Adrenal gland (tissue), 12 donors: Measurements from ENCODE around the gene STXBP1. TPM values are rescaled to one million over a fixed set of nuclear protein-coding genes. Genes with fewer than 3 reads are reported as not detected.

Source experiments
- DNase-seq, 7 donors: peaks; one replicate each; pipeline ENCODE4 v3.0.0-alpha.2; 2019 to 2020
- H3K27ac ChIP-seq, 5 donors: fragments of 200-600 bp; sonication (generic) in 4 of 5; 1 replicate in 3 of 5; 2 replicates in 2 of 5; pipeline versions ENCODE4 v1.5.1 to v1.8.0; 2016 to 2020; ENCODE audit warnings: mild to moderate bottlenecking in 1 of 5
- H3K27me3 ChIP-seq: fragments of 200-600 bp; 2 replicates; pipeline ENCODE4 v1.8.0; 2021
- H3K36me3 ChIP-seq, 2 donors: fragments of 200-600 bp; replicated peaks in 1 of 2; 1 replicate in 1 of 2; 2 replicates in 1 of 2; pipeline versions ENCODE4 v1.5.1 to v1.8.0; 2018 to 2022
- H3K4me1 ChIP-seq, 2 donors: fragments of 200-600 bp; replicated peaks in 1 of 2; 1 replicate in 1 of 2; 2 replicates in 1 of 2; pipeline versions ENCODE4 v1.5.1 to v1.8.0; 2018 to 2021
- H3K4me3 ChIP-seq, 4 donors: fragments of 200-600 bp; sonication (generic) in 3 of 4; one replicate each; pipeline ENCODE4 v1.5.1; 2016 to 2018
- H3K9me3 ChIP-seq, 3 donors: fragments of 200-600 bp; sonication (generic) in 1 of 3; replicated peaks in 1 of 3; 1 replicate in 2 of 3; 2 replicates in 1 of 3; pipeline versions ENCODE4 v1.5.1 to v1.8.0; 2016 to 2021
- POLR2A ChIP-seq, 2 donors: fragments of 450-650 bp; IDR thresholded peaks; one replicate each; pipeline ENCODE4 v1.6.1; 2017; ENCODE audit warnings: antibody characterized with exemption in 2 of 2, mild to moderate bottlenecking in 2 of 2, moderate library complexity in 1 of 2
- whole genome bisulfite sequencing, 4 donors: extraction: QIAGEN DNeasy Blood & Tissue Kit in 2 of 4; methylation state at CpG; one replicate each; pipeline versions ENCODE4 v1.1.5 to v1.1.7; 2013 to 2017; 5-methylcytosine and 5-hydroxymethylcytosine counted together
- intact Hi-C, 2 donors: fragments of 100-400 bp; cut with DNase I; formaldehyde crosslinking; loops; one replicate each; pipeline versions ENCODE4 v1.14.1 to v1.15.0; 2022 to 2023
- polyA plus RNA-seq, 3 donors: library from polyadenylated mRNA; stranded (reverse); fragments of 200-250 nt in 2 of 3; fragments of 350-450 nt in 1 of 3; fragmentation: Illumina TruSeq in 1 of 3; extraction: RNeasy Lipid Tissue Mini Kit (QIAGEN cat#74804) in 1 of 3; gene quantifications; one replicate each; pipeline ENCODE4 v1.2.3, GENCODE V29; 2013 to 2014
- total RNA-seq, 9 donors: library from RNA; depleted of rRNA in 4 of 9; stranded (reverse); fragments of >200 nt in 4 of 9; fragments of 120-200 nt in 1 of 9; fragmentation: NEBNext Ultra II Directional in 1 of 9; extraction: Animal tissue kit (Norgen Biotek cat#: 25700) in 1 of 9; gene quantifications; one replicate each; pipeline versions ENCODE4 v1.1.0 to v1.2.4, GENCODE V29; 2013 to 2023
- TF ChIP-seq, protein P1 (sequence below), 6 experiments: fragments of 450-650 bp in 4 of 6; fragments of 200-600 bp in 2 of 6; sonication (generic) in 1 of 6; IDR thresholded peaks; 1 replicate in 5 of 6; 2 replicates in 1 of 6; pipeline versions ENCODE4 v1.5.1 to v1.8.0; 2016 to 2021; ENCODE audit warnings: antibody characterized with exemption in 6 of 6, mild to moderate bottlenecking in 2 of 6, moderate library complexity in 1 of 6
- donor health status: healthy with polysubstance abuse.
- donor health status: Bipolar disorder and iron deficiency.
- donor health status: DM: yes; HTN: yes; CAD: no.
- donor health status: DM: no; HTN: no; CAD: no.
- donor health status: DM: no; HTN: no; CAD: no.
- donor health status: DM: yes; HTN: yes; CAD: no.

The STXBP1 gene
- total and polyA plus RNA-seq, 12 donors = 15.4 to 169 (median 59.6) TPM

DNA sequence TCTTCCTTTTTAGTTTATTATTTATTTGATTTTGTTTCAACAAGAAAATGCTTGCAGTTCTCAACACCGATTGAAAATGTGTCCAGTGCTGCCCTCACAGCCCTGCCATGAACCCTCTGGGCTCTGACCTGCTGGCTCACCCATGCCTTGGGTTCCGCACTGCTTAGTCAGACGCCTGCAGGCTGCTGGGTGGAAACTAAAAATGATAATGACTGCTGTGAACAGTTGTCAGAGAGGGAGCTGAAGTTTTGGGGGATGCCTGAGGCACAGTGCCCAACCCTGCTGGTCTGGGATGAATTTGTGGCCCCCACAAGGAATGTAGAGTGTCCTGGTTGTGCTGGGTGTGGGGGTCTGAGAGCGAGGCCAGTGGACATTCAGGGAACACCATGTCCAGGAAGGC, 72.5 kb downstream of the STXBP1 start:
- TF ChIP-seq, protein P1, sequence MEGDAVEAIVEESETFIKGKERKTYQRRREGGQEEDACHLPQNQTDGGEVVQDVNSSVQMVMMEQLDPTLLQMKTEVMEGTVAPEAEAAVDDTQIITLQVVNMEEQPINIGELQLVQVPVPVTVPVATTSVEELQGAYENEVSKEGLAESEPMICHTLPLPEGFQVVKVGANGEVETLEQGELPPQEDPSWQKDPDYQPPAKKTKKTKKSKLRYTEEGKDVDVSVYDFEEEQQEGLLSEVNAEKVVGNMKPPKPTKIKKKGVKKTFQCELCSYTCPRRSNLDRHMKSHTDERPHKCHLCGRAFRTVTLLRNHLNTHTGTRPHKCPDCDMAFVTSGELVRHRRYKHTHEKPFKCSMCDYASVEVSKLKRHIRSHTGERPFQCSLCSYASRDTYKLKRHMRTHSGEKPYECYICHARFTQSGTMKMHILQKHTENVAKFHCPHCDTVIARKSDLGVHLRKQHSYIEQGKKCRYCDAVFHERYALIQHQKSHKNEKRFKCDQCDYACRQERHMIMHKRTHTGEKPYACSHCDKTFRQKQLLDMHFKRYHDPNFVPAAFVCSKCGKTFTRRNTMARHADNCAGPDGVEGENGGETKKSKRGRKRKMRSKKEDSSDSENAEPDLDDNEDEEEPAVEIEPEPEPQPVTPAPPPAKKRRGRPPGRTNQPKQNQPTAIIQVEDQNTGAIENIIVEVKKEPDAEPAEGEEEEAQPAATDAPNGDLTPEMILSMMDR (IDR thresholded peaks at IDR 0.05) = no peak
- TF ChIP-seq POLR2A (IDR thresholded peaks at IDR 0.05) = no peak
- Histone ChIP-seq H3K27me3 (no peaks in the 10 kb centered on the region), H3K27ac (no peak overlapping the region), H3K9me3 (no peaks in the 10 kb centered on the region), H3K36me3 (peaks cover 0 to 66% of the 10 kb centered on the region in 2 donors), H3K4me3 (no peak overlapping the region), H3K4me1 (peaks cover 7 to 13% of the 10 kb centered on the region in 2 donors)
- intact Hi-C loops = no loop called here
- no peak for DNase-seq
- 79 to 91% (median 83%) methylated on average over 4 of the region's 4 CpGs for WGBS, 4 donors

DNA sequence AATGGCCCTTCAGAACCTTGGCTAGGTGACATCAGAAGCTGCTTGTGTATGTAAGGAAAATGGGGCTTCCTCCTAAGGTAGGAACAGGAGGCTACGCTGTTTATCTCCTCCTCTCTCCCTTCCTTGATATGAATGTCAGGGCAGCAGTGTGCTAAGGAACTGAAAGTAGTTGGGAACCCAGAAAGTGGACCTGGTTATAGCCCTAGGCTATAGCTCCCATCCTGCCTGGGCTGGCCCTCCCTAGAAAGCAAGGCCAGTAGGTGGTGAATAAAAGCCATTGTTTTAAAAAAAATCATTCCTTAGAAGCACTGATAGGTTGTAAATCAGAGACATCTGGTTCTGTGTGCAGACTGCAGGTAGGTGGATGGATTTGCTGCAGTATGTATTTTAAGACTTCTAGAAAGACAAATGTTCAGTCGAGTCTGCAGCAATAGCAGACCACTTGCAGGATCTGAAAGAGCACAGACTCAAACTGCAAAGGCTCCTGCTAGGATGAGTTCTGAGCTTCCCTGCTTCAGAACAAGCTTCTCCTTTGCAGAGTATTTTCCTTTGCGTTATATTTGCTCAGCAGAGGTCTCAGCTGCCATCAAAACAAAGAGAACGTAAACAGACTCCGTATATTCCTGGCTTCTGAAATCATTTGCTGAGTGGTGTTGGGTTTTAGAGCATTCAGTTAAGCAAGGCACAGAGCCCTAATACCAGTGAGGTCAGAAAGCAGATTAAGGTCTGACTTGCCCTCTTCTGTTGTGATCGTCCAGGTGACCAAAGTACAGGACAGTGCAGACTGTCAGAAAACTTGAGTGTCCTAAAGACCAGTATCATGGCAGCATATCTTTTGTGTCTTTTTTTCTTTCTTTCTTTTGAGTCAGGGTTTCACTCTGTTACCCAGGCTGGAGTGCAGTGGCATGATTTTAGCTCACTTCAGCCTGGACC, 74.7 kb downstream of the STXBP1 start:
- H3K36me3 ChIP-seq = peaks cover 0 to 46% of the 10 kb centered on the region in 2 donors

DNA sequence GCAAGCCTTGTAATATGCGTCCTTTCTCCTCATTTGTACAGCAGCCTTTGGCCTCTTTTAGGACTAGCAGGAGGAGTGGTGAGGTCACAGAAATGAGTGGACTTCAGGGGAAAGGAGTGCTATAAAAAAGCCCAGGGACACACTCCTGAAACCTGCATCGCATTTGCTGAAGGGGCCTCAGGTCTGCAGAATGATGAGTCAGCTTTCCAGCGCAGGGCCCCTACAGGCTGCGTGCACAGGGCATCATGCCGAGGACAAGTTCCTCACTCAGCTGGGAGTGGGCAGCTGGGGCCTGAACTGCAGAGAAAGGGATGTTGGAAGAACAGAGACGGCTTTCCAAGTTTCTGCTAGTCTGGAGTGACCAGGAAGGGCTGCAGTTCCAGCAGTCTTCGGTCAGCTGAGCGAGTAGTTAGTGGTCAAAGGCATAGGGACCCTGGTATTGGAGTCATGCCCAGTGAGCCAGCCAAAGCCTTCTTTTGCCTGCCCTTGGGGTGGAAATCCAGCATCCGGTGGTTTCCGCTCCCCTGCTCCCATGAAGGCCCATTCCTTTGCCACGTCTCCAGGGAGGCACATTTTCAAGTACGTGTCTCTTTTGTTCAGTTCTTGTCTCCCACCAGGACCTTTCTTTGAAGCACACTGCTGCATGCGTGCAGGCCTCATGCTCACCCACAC, 77.4 kb downstream of the STXBP1 start:
- Histone ChIP-seq H3K4me3 (no peak overlapping the region), H3K4me1 (no peaks in the 10 kb centered on the region), H3K27me3 (no peaks in the 10 kb centered on the region), H3K36me3 (peaks cover 0 to 23% of the 10 kb centered on the region in 2 donors), H3K9me3 (no peaks in the 10 kb centered on the region), H3K27ac (no peak overlapping the region)
- DNase-seq = no peak
- TF ChIP-seq, protein P1 (IDR thresholded peaks at IDR 0.05) = no peak
- TF ChIP-seq POLR2A (IDR thresholded peaks at IDR 0.05) = no peak
- intact Hi-C loops = no loop called here
- 93 to 97% (median 94%) methylated on average over 11 to 13 of the region's 13 CpGs for WGBS, 4 donors

More for the DNA sequence above, 74.7 kb downstream of the STXBP1 start:
- no peaks in the 10 kb centered on the region for H3K27me3 ChIP-seq
- DNase-seq = no peak
- peaks cover 7 to 13% of the 10 kb centered on the region in 2 donors for H3K4me1 ChIP-seq
- 82 to 93% (median 88%) methylated on average over 6 of the region's 6 CpGs for WGBS, 4 donors
- intact Hi-C loops = no loop called here
- no peak overlapping the region for H3K27ac ChIP-seq
- no peak for TF ChIP-seq POLR2A (IDR thresholded peaks at IDR 0.05)
- TF ChIP-seq, protein P1 (IDR thresholded peaks at IDR 0.05) = no peak
- H3K9me3 ChIP-seq = no peaks in the 10 kb centered on the region
- no peak overlapping the region for H3K4me3 ChIP-seq

DNA sequence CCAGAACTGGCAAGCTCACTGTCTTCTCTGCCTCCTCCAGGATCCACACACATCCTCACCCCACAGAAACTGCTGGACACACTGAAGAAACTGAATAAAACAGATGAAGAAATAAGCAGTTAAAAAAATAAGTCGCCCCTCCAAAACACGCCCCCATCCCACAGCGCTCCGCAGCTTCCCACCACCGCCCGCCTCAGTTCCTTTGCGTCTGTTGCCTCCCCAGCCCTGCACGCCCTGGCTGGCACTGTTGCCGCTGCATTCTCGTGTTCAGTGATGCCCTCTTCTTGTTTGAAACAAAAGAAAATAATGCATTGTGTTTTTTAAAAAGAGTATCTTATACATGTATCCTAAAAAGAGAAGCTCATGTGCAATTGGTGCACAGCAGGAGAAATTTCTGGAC, 78.7 kb downstream of the STXBP1 start:
- H3K27me3 ChIP-seq = no peaks in the 10 kb centered on the region
- no peaks in the 10 kb centered on the region for H3K9me3 ChIP-seq
- H3K4me3 ChIP-seq = no peak overlapping the region
- DNase-seq = no peak
- peaks cover 0 to 20% of the 10 kb centered on the region in 2 donors for H3K36me3 ChIP-seq
- WGBS, 4 donors = 93 to 95% (median 94%) methylated on average over 10 of the region's 10 CpGs
- intact Hi-C loops = no loop called here
- TF ChIP-seq, protein P1 (IDR thresholded peaks at IDR 0.05) = no peak
- TF ChIP-seq POLR2A (IDR thresholded peaks at IDR 0.05) = no peak
- no peak overlapping the region for H3K27ac ChIP-seq
- no peaks in the 10 kb centered on the region for H3K4me1 ChIP-seq
